COLO668 (cell line): ENCODE results near the gene CAPN10.
"Not testable (repeated sequence)": the region's sequence is repeated elsewhere in the genome, so short reads cannot be mapped to it uniquely, and the experiment has no call there.

ENCODE experiments used
- DNase-seq: peaks from one replicate; lab custom pipeline; 2025; ENCODE audit not compliant: unreplicated experiment; lab: John Stamatoyannopoulos, UW

The CAPN10 gene

GRCh38 chr2:240602266-240603050 lies 15.9 kb downstream of the CAPN10 start:
- no peak for DNase-seq

GRCh38 chr2:240603081-240603835 lies 16.7 kb downstream of the CAPN10 start:
- no peak for DNase-seq

- no peak for DNase-seq
These were observed 17.3 kb downstream of the CAPN10 start for GRCh38 chr2:240603846-240604245.

- DNase-seq: peak; percentile 80
These were observed 17.9 kb downstream of the CAPN10 start for GRCh38 chr2:240604291-240604938.

- DNase-seq: peak; percentile 62
These were observed 18.6 kb downstream of the CAPN10 start for GRCh38 chr2:240604939-240605716.

GRCh38 chr2:240605867-240606743 lies 19.6 kb downstream of the CAPN10 start:
- DNase-seq: no peak

GRCh38 chr2:240611601-240612210 lies 25.2 kb downstream of the CAPN10 start:
- DNase-seq: no peak

- DNase-seq: no peak
These were observed 27.2 kb downstream of the CAPN10 start for GRCh38 chr2:240613781-240614180.

- DNase-seq: no peak
These were observed 27.9 kb downstream of the CAPN10 start for GRCh38 chr2:240614391-240614790.

- no peak for DNase-seq
These were observed 28.9 kb downstream of the CAPN10 start for GRCh38 chr2:240615396-240615795.

- no peak for DNase-seq
These were observed 29.4 kb downstream of the CAPN10 start for GRCh38 chr2:240615820-240616547.

- not testable (repeated sequence) for DNase-seq
These were observed 30.5 kb downstream of the CAPN10 start for GRCh38 chr2:240616860-240617666.

GRCh38 chr2:240618776-240619175 lies 32.2 kb downstream of the CAPN10 start:
- no peak for DNase-seq

GRCh38 chr2:240619506-240620148 lies 33.1 kb downstream of the CAPN10 start:
- DNase-seq: no peak

- no peak for DNase-seq
These were observed 33.7 kb downstream of the CAPN10 start for GRCh38 chr2:240620149-240620731.

- no peak for DNase-seq
These were observed 34.3 kb downstream of the CAPN10 start for GRCh38 chr2:240620859-240621258.

GRCh38 chr2:240622060-240622411 lies 35.5 kb downstream of the CAPN10 start:
- DNase-seq: no peak
